Fibroblast of lung (primary cell): Measurements from ENCODE around the gene RACGAP1. TPM values are rescaled to one million over a fixed set of nuclear protein-coding genes. Genes with fewer than 3 reads are reported as not detected.
A peak's percentile ranks its signal among the peaks of the same experiment; 100 is the strongest.

ENCODE experiments used
- DNase-seq, 2 donors: peaks; one replicate each; pipeline versions ENCODE4 v3.0.0 to v3.0.0-alpha.2; 2010; ENCODE audit warnings: low read depth in 2 of 2
- H2AFZ ChIP-seq: 2 replicates; pipeline ENCODE4 v1.5.1; 2012; ENCODE audit warnings: low read length, control low read depth, inconsistent platforms
- H3K27ac ChIP-seq: 2 replicates; pipeline ENCODE4 v1.5.1; 2011; ENCODE audit warnings: low read length, control low read depth; ENCODE audit not compliant: insufficient read depth
- H3K27me3 ChIP-seq: 2 replicates; pipeline ENCODE4 v1.5.1; 2011; ENCODE audit warnings: mild to moderate bottlenecking, low read length; ENCODE audit not compliant: control insufficient read depth, insufficient read depth
- H3K36me3 ChIP-seq: 2 replicates; pipeline ENCODE4 v1.5.1; 2011; ENCODE audit warnings: low read length; ENCODE audit not compliant: control insufficient read depth, insufficient read depth
- H3K4me1 ChIP-seq: 2 replicates; pipeline ENCODE4 v1.5.1; 2011; ENCODE audit warnings: low read length; ENCODE audit not compliant: control insufficient read depth, insufficient read depth; ENCODE audit errors: extremely low read depth
- H3K4me2 ChIP-seq: 2 replicates; pipeline ENCODE4 v1.5.1; 2011; ENCODE audit warnings: low read length, control low read depth; ENCODE audit not compliant: insufficient read depth; ENCODE audit errors: extremely low read depth
- H3K4me3 ChIP-seq, 4 experiments: fragments of 200-600 bp in 1 of 4; sonication (generic) in 1 of 4; replicated peaks in 1 of 4; 2 replicates each; pipeline ENCODE4 v1.5.1; 2011 to 2016; ENCODE audit warnings: low read length in 4 of 4, low read depth in 3 of 4, mild to moderate bottlenecking in 3 of 4, control low read depth in 2 of 4, inconsistent platforms in 1 of 4, mixed read lengths in 1 of 4; ENCODE audit not compliant: insufficient read depth in 1 of 4; ENCODE audit errors: control extremely low read depth in 1 of 4
- H3K79me2 ChIP-seq: 2 replicates; pipeline ENCODE4 v1.5.1; 2012; ENCODE audit warnings: mild to moderate bottlenecking, low read length, inconsistent platforms; ENCODE audit not compliant: control insufficient read depth, insufficient read depth
- H3K9ac ChIP-seq: 2 replicates; pipeline ENCODE4 v1.5.1; 2011; ENCODE audit warnings: mild to moderate bottlenecking, low read length, control low read depth; ENCODE audit not compliant: insufficient read depth
- H3K9me3 ChIP-seq: 2 replicates; pipeline ENCODE4 v1.5.1; 2012; ENCODE audit warnings: low read depth, low read length; ENCODE audit not compliant: control insufficient read depth, insufficient read depth
- H4K20me1 ChIP-seq: 2 replicates; pipeline ENCODE4 v1.5.1; 2011; ENCODE audit warnings: low read length; ENCODE audit not compliant: control insufficient read depth, insufficient read depth; ENCODE audit errors: extremely low read depth
- EZH2 ChIP-seq: IDR thresholded peaks from 2 replicates; pipeline ENCODE4 v1.5.1; 2012; ENCODE audit warnings: low read length, control low read depth, mild to moderate bottlenecking; ENCODE audit errors: missing control alignments
- polyA plus RNA-seq, 2 donors: library from polyadenylated mRNA; depleted of rRNA in 1 of 2; stranded (reverse) in 1 of 2; unstranded in 1 of 2; fragments of >200 nt; gene quantifications; 2 replicates each; pipeline ENCODE4 v1.2.1, GENCODE V29; 2011 to 2012; ENCODE audit warnings: missing spikeins in 1 of 2
- total RNA-seq: library from RNA; depleted of rRNA; stranded (reverse); fragments of >200 nt; gene quantifications from 2 replicates; pipeline ENCODE4 v1.2.1, GENCODE V29; 2014
- TF ChIP-seq, protein P1 (sequence below), 2 donors: IDR thresholded peaks in 1 of 2; conservative IDR thresholded peaks in 1 of 2; 1 replicate in 1 of 2; 2 replicates in 1 of 2; pipeline ENCODE4 v1.5.1; 2011 to 2012; ENCODE audit warnings: low read length in 2 of 2, control low read depth in 1 of 2, inconsistent platforms in 1 of 2, low read depth in 1 of 2, mild to moderate bottlenecking in 1 of 2

Gene RACGAP1
- total and polyA plus RNA-seq, 2 donors (not counting 1 experiment from before 2014, with no cell fraction given): 22.9 to 38.1 TPM

DNA sequence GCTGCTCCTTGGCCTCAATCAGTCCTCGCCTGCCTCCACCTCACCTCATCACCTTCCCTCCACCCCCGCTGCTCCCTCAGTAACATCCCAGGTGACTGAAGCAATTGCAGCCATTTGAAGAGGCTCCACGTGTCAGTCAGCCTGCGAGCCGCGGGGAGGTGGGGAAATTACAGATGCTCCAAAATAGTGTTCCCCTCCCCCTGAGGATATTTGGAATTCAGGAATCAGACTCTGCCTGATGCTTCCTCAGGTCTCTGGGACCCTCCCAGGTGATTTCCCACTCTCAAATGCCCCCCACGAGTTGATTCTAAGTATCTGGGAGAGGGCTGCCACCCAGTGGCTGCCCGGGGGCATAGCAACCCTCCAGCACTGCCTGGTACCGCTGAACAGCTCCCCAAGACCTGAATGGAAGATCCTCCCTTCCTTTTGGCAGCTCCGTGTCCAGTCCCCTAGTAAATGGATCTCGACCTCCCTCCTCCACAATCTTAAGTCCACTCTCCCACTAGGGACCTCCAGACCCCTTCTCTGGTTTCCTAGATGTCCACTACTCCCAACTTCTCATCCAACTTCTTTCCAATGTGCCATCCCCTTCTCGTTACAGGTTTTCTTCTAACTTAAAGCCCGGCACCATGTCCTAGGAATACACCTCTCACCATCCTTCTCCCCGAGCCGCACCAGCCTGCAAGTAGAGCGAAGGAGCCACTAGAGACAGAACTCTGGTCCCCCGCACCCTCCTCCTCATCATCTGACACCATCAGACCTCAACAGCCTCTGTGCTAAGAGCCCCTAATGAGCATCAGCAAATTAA, 30.7 kb upstream of the RACGAP1 start:
- Histone ChIP-seq H2AFZ (no peak overlapping the region), H3K9ac (no peak overlapping the region)

DNA sequence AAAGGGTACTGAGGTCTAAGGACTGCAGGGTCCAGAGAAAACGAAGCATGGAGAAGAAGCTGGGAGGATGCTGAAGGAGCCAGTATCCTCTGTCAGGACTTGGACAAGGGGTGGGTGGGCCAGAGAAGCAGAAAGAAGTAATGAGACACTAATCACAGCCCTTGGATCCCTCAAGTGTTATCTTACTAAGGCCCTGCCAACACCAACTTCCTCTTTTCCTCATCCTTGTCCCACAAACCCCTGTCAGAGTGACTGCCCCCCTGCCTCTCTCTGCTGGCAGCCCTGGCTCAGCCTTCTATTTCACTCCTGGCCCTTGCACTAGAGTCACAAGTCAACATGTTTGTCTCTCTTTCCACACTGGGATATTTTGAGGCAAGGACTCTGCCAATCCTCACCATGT, 28.3 kb upstream of the RACGAP1 start:
- H3K27ac ChIP-seq: no peak overlapping the region

More for the DNA sequence above, 30.7 kb upstream of the RACGAP1 start:
- Histone ChIP-seq H4K20me1 (no peaks in the 10 kb centered on the region), H3K9me3 (no peaks in the 10 kb centered on the region), H3K36me3 (no peaks in the 10 kb centered on the region), H3K4me3 (peak overlapping the region in 1 of 4 experiments; percentile 10), H3K4me2 (no peak overlapping the region), H3K4me1 (peaks cover 5% of the 10 kb centered on the region), H3K27ac (no peak overlapping the region), H3K79me2 (no peaks in the 10 kb centered on the region), H3K27me3 (peaks cover 25% of the 10 kb centered on the region)
- TF ChIP-seq, protein P1, sequence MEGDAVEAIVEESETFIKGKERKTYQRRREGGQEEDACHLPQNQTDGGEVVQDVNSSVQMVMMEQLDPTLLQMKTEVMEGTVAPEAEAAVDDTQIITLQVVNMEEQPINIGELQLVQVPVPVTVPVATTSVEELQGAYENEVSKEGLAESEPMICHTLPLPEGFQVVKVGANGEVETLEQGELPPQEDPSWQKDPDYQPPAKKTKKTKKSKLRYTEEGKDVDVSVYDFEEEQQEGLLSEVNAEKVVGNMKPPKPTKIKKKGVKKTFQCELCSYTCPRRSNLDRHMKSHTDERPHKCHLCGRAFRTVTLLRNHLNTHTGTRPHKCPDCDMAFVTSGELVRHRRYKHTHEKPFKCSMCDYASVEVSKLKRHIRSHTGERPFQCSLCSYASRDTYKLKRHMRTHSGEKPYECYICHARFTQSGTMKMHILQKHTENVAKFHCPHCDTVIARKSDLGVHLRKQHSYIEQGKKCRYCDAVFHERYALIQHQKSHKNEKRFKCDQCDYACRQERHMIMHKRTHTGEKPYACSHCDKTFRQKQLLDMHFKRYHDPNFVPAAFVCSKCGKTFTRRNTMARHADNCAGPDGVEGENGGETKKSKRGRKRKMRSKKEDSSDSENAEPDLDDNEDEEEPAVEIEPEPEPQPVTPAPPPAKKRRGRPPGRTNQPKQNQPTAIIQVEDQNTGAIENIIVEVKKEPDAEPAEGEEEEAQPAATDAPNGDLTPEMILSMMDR (conservative IDR thresholded peaks at IDR 0.05 in 1 of 2, IDR thresholded peaks at IDR 0.05 in 1 of 2; ENCODE audit: low read depth in 1 of 2, low read length in 2 of 2): peak; percentile 99 to 100
- no peak for TF ChIP-seq EZH2
- DNase-seq: peak in 1 of 2 donors; percentile 44

DNA sequence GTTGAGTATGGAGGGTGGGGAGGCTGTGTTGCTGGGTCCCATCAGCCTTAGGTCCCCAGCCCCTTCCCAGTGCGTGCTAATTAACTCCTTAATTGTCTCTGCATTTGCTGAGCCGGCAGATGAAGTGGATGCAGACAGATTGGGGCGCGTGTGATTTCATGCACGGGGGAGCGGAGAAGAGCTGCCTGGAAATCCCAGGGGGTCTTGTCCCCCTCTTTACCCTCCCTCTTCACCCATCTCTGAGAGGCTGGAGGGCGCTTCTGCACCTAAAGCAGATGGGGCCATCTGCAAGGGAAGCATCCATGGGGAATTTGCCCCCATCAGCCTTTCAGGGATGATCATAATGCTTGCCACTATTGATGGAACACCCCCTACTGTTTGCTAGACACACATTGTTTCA, 27.7 kb upstream of the RACGAP1 start:
- TF ChIP-seq, protein P1 (conservative IDR thresholded peaks at IDR 0.05 in 1 of 2, IDR thresholded peaks at IDR 0.05 in 1 of 2; ENCODE audit: low read depth in 1 of 2, low read length in 2 of 2): peak in 1 of 2 donors; percentile 4
- TF ChIP-seq EZH2: peak; percentile 3
- no peak overlapping the region for H3K4me2 ChIP-seq
- H3K79me2 ChIP-seq: no peaks in the 10 kb centered on the region
- no peak overlapping the region for H3K4me3 ChIP-seq
- no peak for DNase-seq
- no peaks in the 10 kb centered on the region for H3K36me3 ChIP-seq
- peaks cover 36% of the 10 kb centered on the region for H3K27me3 ChIP-seq
- no peak overlapping the region for H3K9ac ChIP-seq
- H4K20me1 ChIP-seq: no peaks in the 10 kb centered on the region
- H3K4me1 ChIP-seq: peaks cover 5% of the 10 kb centered on the region
- no peaks in the 10 kb centered on the region for H3K9me3 ChIP-seq
- no peak overlapping the region for H2AFZ ChIP-seq
- no peak overlapping the region for H3K27ac ChIP-seq

More for the DNA sequence above, 28.3 kb upstream of the RACGAP1 start:
- no peaks in the 10 kb centered on the region for H4K20me1 ChIP-seq
- H3K4me1 ChIP-seq: peaks cover 5% of the 10 kb centered on the region
- H3K27me3 ChIP-seq: peaks cover 36% of the 10 kb centered on the region
- no peak overlapping the region for H3K9ac ChIP-seq
- H2AFZ ChIP-seq: no peak overlapping the region
- H3K4me2 ChIP-seq: no peak overlapping the region
- no peaks in the 10 kb centered on the region for H3K36me3 ChIP-seq
- H3K4me3 ChIP-seq: no peak overlapping the region
- H3K9me3 ChIP-seq: no peaks in the 10 kb centered on the region
- no peaks in the 10 kb centered on the region for H3K79me2 ChIP-seq
- TF ChIP-seq EZH2: no peak
- TF ChIP-seq, protein P1 (conservative IDR thresholded peaks at IDR 0.05 in 1 of 2, IDR thresholded peaks at IDR 0.05 in 1 of 2; ENCODE audit: low read depth in 1 of 2, low read length in 2 of 2): no peak
- DNase-seq: no peak
